ENCODE data around the gene NNMT. TPM values are rescaled to one million over a fixed set of nuclear protein-coding genes. Genes with fewer than 3 reads are reported as not detected.

The NNMT gene
- total and polyA plus RNA-seq, 9 of the 15 experiments (the other 6 are each of a cell fraction or from before 2014, with no cell fraction given) = 6.1 to 15.0 (median 11.2) TPM

DNA sequence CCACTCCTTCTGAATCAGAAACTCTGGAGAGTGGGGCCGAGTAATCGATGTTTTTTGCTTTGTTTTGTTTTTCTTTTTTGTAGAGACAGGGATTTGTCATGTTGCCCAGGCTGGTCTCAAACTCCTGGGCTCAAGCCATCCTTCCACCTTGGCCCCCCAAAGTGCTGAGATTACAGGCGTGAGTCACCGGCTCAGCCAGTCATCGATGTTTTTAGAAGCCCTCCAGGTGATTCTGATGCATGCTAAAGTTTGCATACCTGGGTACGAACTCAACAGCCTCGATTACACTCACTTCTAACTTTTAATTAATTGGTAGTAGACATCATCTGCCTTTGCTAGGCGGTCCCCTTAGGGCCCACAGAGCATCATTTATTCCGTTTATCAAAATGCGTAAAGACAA is 53.8 kb downstream of the NNMT start (continued):
- TF ChIP-seq, protein P1, sequence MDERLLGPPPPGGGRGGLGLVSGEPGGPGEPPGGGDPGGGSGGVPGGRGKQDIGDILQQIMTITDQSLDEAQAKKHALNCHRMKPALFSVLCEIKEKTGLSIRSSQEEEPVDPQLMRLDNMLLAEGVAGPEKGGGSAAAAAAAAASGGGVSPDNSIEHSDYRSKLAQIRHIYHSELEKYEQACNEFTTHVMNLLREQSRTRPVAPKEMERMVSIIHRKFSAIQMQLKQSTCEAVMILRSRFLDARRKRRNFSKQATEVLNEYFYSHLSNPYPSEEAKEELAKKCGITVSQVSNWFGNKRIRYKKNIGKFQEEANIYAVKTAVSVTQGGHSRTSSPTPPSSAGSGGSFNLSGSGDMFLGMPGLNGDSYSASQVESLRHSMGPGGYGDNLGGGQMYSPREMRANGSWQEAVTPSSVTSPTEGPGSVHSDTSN (CRISPR knock-in tag; IDR thresholded peaks at IDR 0.05; ENCODE audit: low read depth) = no peak
- TF ChIP-seq, protein P1 (tag; conservative IDR thresholded peaks at IDR 0.05; ENCODE audit: low read depth) = no peak
- TF ChIP-seq ZZZ3 (IDR thresholded peaks at IDR 0.05) (no peak), MAZ (CRISPR knock-in tag; conservative IDR thresholded peaks at IDR 0.05 in 1 of 2, IDR thresholded peaks at IDR 0.05 in 1 of 2) (no peak), LCOR (CRISPR knock-in tag; IDR thresholded peaks at IDR 0.05) (no peak), POLR2H (tag; IDR thresholded peaks at IDR 0.05; ENCODE audit: low read depth) (no peak), BCOR (IDR thresholded peaks at IDR 0.05) (no peak)
- TF ChIP-seq, protein P2, sequence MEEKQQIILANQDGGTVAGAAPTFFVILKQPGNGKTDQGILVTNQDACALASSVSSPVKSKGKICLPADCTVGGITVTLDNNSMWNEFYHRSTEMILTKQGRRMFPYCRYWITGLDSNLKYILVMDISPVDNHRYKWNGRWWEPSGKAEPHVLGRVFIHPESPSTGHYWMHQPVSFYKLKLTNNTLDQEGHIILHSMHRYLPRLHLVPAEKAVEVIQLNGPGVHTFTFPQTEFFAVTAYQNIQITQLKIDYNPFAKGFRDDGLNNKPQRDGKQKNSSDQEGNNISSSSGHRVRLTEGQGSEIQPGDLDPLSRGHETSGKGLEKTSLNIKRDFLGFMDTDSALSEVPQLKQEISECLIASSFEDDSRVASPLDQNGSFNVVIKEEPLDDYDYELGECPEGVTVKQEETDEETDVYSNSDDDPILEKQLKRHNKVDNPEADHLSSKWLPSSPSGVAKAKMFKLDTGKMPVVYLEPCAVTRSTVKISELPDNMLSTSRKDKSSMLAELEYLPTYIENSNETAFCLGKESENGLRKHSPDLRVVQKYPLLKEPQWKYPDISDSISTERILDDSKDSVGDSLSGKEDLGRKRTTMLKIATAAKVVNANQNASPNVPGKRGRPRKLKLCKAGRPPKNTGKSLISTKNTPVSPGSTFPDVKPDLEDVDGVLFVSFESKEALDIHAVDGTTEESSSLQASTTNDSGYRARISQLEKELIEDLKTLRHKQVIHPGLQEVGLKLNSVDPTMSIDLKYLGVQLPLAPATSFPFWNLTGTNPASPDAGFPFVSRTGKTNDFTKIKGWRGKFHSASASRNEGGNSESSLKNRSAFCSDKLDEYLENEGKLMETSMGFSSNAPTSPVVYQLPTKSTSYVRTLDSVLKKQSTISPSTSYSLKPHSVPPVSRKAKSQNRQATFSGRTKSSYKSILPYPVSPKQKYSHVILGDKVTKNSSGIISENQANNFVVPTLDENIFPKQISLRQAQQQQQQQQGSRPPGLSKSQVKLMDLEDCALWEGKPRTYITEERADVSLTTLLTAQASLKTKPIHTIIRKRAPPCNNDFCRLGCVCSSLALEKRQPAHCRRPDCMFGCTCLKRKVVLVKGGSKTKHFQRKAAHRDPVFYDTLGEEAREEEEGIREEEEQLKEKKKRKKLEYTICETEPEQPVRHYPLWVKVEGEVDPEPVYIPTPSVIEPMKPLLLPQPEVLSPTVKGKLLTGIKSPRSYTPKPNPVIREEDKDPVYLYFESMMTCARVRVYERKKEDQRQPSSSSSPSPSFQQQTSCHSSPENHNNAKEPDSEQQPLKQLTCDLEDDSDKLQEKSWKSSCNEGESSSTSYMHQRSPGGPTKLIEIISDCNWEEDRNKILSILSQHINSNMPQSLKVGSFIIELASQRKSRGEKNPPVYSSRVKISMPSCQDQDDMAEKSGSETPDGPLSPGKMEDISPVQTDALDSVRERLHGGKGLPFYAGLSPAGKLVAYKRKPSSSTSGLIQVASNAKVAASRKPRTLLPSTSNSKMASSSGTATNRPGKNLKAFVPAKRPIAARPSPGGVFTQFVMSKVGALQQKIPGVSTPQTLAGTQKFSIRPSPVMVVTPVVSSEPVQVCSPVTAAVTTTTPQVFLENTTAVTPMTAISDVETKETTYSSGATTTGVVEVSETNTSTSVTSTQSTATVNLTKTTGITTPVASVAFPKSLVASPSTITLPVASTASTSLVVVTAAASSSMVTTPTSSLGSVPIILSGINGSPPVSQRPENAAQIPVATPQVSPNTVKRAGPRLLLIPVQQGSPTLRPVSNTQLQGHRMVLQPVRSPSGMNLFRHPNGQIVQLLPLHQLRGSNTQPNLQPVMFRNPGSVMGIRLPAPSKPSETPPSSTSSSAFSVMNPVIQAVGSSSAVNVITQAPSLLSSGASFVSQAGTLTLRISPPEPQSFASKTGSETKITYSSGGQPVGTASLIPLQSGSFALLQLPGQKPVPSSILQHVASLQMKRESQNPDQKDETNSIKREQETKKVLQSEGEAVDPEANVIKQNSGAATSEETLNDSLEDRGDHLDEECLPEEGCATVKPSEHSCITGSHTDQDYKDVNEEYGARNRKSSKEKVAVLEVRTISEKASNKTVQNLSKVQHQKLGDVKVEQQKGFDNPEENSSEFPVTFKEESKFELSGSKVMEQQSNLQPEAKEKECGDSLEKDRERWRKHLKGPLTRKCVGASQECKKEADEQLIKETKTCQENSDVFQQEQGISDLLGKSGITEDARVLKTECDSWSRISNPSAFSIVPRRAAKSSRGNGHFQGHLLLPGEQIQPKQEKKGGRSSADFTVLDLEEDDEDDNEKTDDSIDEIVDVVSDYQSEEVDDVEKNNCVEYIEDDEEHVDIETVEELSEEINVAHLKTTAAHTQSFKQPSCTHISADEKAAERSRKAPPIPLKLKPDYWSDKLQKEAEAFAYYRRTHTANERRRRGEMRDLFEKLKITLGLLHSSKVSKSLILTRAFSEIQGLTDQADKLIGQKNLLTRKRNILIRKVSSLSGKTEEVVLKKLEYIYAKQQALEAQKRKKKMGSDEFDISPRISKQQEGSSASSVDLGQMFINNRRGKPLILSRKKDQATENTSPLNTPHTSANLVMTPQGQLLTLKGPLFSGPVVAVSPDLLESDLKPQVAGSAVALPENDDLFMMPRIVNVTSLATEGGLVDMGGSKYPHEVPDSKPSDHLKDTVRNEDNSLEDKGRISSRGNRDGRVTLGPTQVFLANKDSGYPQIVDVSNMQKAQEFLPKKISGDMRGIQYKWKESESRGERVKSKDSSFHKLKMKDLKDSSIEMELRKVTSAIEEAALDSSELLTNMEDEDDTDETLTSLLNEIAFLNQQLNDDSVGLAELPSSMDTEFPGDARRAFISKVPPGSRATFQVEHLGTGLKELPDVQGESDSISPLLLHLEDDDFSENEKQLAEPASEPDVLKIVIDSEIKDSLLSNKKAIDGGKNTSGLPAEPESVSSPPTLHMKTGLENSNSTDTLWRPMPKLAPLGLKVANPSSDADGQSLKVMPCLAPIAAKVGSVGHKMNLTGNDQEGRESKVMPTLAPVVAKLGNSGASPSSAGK (IDR thresholded peaks at IDR 0.05) = no peak
- TF ChIP-seq, protein P3, sequence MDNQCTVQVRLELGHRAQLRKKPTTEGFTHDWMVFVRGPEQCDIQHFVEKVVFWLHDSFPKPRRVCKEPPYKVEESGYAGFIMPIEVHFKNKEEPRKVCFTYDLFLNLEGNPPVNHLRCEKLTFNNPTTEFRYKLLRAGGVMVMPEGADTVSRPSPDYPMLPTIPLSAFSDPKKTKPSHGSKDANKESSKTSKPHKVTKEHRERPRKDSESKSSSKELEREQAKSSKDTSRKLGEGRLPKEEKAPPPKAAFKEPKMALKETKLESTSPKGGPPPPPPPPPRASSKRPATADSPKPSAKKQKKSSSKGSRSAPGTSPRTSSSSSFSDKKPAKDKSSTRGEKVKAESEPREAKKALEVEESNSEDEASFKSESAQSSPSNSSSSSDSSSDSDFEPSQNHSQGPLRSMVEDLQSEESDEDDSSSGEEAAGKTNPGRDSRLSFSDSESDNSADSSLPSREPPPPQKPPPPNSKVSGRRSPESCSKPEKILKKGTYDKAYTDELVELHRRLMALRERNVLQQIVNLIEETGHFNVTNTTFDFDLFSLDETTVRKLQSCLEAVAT (IDR thresholded peaks at IDR 0.05) = no peak

All from K562 (cell line).